ENCODE results near the gene SUSD3. TPM values are rescaled to one million over a fixed set of nuclear protein-coding genes. Genes with fewer than 3 reads are reported as not detected.

SUSD3 gene
- total RNA-seq, 1 experiment from 2014 or later, result 5.0 TPM

DNA sequence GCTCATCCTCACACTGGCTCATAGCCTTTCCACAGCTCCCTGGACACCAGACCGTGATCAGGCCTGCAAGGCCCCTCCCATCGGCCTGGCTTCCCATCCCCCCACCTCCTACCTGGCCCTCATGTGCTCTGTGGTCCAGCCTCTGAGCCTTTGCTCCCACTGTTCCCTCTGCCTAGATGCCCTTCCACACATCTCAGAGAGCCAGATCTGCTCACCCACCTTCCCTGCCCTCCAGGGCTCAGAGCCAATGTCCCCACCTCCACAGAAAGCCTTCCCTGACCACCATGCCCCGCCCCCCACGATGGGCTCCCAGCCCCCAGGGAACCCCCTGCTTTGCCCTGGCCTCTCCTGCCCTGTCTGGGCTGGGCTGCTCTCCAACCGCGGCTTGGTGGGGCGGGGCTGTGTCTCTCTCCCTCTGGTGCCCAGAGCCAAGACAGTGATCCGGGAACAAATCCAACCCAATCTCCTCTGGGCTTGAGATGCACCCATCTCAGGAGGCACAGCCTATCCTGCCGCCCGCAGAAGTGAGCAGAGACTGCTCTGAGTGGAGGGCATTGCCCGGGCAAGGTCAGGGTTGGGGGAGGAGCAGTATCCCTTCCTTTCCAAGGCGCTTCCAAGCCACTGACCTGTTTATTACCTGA, 73.9 kb downstream of the SUSD3 start:
- Histone ChIP-seq H3K4me1 (ENCODE audit: control insufficient read depth, insufficient read depth, low read length) (peaks cover 21% of the 10 kb centered on the region), H3K27me3 (ENCODE audit: control insufficient read depth, insufficient read depth, low read length) (no peaks in the 10 kb centered on the region), H3K36me3 (ENCODE audit: control insufficient read depth, insufficient read depth, low read length) (no peaks in the 10 kb centered on the region; the same call in 1 of the 2 replicates), H3K4me3 (ENCODE audit: low read depth in 2 of 2, low read length in 2 of 2) (peak overlapping the region; percentile 62 to 69), H3K27ac (ENCODE audit: low read length) (peak overlapping the region; percentile 66), H3K9me3 (ENCODE audit: control insufficient read depth, insufficient read depth, low read depth, low read length) (no peaks in the 10 kb centered on the region)
- DNase-seq (ENCODE audit: low read depth, low spot score) (no peak), ATAC-seq (peak; percentile 8; the same call in 1 of the 2 replicates)
- ChIA-PET CTCF (no interaction called here), POLR2A (no interaction called here)
- intact Hi-C loops (cut with micrococcal nuclease; ENCODE audit: unreplicated experiment), result no loop called here
- in situ Hi-C loops (cut with HindIII; ENCODE audit: low pct_unique_long_range_greater_than_20kb, low sequenced_read_pairs), result no loop called here
- BruUV-seq (replicated peaks), result no TSS peak
- TF ChIP-seq POLR2AphosphoS5 (IDR thresholded peaks at IDR 0.05; ENCODE audit: low read depth, low read length), result no peak
- TF ChIP-seq, protein P1, sequence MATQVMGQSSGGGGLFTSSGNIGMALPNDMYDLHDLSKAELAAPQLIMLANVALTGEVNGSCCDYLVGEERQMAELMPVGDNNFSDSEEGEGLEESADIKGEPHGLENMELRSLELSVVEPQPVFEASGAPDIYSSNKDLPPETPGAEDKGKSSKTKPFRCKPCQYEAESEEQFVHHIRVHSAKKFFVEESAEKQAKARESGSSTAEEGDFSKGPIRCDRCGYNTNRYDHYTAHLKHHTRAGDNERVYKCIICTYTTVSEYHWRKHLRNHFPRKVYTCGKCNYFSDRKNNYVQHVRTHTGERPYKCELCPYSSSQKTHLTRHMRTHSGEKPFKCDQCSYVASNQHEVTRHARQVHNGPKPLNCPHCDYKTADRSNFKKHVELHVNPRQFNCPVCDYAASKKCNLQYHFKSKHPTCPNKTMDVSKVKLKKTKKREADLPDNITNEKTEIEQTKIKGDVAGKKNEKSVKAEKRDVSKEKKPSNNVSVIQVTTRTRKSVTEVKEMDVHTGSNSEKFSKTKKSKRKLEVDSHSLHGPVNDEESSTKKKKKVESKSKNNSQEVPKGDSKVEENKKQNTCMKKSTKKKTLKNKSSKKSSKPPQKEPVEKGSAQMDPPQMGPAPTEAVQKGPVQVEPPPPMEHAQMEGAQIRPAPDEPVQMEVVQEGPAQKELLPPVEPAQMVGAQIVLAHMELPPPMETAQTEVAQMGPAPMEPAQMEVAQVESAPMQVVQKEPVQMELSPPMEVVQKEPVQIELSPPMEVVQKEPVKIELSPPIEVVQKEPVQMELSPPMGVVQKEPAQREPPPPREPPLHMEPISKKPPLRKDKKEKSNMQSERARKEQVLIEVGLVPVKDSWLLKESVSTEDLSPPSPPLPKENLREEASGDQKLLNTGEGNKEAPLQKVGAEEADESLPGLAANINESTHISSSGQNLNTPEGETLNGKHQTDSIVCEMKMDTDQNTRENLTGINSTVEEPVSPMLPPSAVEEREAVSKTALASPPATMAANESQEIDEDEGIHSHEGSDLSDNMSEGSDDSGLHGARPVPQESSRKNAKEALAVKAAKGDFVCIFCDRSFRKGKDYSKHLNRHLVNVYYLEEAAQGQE (IDR thresholded peaks at IDR 0.05; ENCODE audit: insufficient read depth in 1 of 2, low read depth in 2 of 2, low read length in 1 of 2), result no peak
- TF ChIP-seq, protein P2, sequence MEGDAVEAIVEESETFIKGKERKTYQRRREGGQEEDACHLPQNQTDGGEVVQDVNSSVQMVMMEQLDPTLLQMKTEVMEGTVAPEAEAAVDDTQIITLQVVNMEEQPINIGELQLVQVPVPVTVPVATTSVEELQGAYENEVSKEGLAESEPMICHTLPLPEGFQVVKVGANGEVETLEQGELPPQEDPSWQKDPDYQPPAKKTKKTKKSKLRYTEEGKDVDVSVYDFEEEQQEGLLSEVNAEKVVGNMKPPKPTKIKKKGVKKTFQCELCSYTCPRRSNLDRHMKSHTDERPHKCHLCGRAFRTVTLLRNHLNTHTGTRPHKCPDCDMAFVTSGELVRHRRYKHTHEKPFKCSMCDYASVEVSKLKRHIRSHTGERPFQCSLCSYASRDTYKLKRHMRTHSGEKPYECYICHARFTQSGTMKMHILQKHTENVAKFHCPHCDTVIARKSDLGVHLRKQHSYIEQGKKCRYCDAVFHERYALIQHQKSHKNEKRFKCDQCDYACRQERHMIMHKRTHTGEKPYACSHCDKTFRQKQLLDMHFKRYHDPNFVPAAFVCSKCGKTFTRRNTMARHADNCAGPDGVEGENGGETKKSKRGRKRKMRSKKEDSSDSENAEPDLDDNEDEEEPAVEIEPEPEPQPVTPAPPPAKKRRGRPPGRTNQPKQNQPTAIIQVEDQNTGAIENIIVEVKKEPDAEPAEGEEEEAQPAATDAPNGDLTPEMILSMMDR (IDR thresholded peaks at IDR 0.05), result no peak
- TF ChIP-seq SIN3A (IDR thresholded peaks at IDR 0.05; ENCODE audit: borderline replicate concordance, insufficient read depth, low read depth, low read length), result no peak
- no peak for TF ChIP-seq TCF7L2 (IDR thresholded peaks at IDR 0.05; ENCODE audit: low read depth, low read length)

DNA sequence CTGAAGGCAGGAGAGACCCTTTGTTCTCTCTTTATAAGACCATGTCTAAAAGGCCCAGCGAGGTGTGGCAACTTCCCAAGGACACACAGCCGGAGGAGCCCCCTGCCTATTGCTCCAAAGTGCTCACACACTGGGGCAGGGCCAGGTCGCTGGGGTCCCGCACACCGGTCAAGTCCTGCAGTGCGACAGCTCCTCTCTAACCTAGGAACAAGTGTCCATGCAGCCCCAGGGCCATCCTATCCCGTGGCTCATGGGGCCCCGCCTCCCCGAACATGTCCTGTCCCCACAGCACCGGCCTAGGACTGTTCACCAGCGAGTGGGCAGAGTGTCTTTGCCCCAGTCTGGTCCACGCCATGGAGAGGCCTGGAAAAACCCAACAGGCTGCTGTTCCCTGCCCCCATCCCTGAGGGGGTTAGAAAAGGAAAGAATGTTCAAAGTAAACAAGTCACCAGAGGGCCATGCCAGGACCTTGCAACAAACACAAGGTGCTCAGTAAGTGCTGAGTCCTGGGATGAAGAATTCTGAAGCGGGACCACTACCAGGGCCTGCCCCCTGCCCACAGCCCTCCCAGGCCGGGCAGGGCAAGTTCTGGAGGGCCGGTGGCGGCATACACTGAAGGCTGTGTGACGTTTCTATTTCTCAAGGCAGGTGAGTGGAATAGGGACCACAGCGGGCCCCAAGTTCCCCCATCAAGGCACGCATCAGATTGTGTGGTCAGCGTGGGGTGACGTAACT, 74.6 kb downstream of the SUSD3 start:
- peak; percentile 33 for ATAC-seq
- DNase-seq (ENCODE audit: low read depth, low spot score), result no peak
- TF ChIP-seq, protein P2 (IDR thresholded peaks at IDR 0.05), result no peak
- TF ChIP-seq, protein P1 (IDR thresholded peaks at IDR 0.05; ENCODE audit: insufficient read depth in 1 of 2, low read depth in 2 of 2, low read length in 1 of 2), result no peak
- no peak for TF ChIP-seq POLR2AphosphoS5 (IDR thresholded peaks at IDR 0.05; ENCODE audit: low read depth, low read length)
- TF ChIP-seq SIN3A (IDR thresholded peaks at IDR 0.05; ENCODE audit: borderline replicate concordance, insufficient read depth, low read depth, low read length), result no peak
- no peak for TF ChIP-seq TCF7L2 (IDR thresholded peaks at IDR 0.05; ENCODE audit: low read depth, low read length)
- ChIA-PET CTCF (no interaction called here), POLR2A (interaction anchor here (0.6 kb wide), 1 partner anchor 12 kb away, joined by 4 read pairs; no protein-coding TSS in a partner anchor)
- H3K9me3 ChIP-seq (ENCODE audit: control insufficient read depth, insufficient read depth, low read depth, low read length), result no peaks in the 10 kb centered on the region
- peak overlapping the region; percentile 66 for H3K27ac ChIP-seq (ENCODE audit: low read length)
- no peaks in the 10 kb centered on the region for H3K27me3 ChIP-seq (ENCODE audit: control insufficient read depth, insufficient read depth, low read length)
- H3K36me3 ChIP-seq (ENCODE audit: control insufficient read depth, insufficient read depth, low read length), result no peaks in the 10 kb centered on the region; the same call in 1 of the 2 replicates
- peaks cover 21% of the 10 kb centered on the region for H3K4me1 ChIP-seq (ENCODE audit: control insufficient read depth, insufficient read depth, low read length)
- intact Hi-C loops (cut with micrococcal nuclease; ENCODE audit: unreplicated experiment), result no loop called here
- peak overlapping the region; percentile 62 to 69 for H3K4me3 ChIP-seq (ENCODE audit: low read depth in 2 of 2, low read length in 2 of 2)
- in situ Hi-C loops (cut with HindIII; ENCODE audit: low pct_unique_long_range_greater_than_20kb, low sequenced_read_pairs), result no loop called here
- BruUV-seq (replicated peaks), result no TSS peak
